Measurements from ENCODE around the gene CTSC. TPM values are rescaled to one million over a fixed set of nuclear protein-coding genes. Genes with fewer than 3 reads are reported as not detected.

CTSC gene
- total RNA-seq, 1 experiment from 2014 or later = 103 TPM

- ChIA-PET CTCF (interaction anchor here (0.7 kb wide), 1 partner anchor 1134 kb away, joined by 4 read pairs; no protein-coding TSS in a partner anchor), POLR2A (interaction anchor here (2.2 to 4.4 kb wide), 2 partner anchors 10 to 19 kb away, joined by 9 to 28 read pairs; partner anchors contain the start of gene CTSC)
- TF ChIP-seq, protein P1, sequence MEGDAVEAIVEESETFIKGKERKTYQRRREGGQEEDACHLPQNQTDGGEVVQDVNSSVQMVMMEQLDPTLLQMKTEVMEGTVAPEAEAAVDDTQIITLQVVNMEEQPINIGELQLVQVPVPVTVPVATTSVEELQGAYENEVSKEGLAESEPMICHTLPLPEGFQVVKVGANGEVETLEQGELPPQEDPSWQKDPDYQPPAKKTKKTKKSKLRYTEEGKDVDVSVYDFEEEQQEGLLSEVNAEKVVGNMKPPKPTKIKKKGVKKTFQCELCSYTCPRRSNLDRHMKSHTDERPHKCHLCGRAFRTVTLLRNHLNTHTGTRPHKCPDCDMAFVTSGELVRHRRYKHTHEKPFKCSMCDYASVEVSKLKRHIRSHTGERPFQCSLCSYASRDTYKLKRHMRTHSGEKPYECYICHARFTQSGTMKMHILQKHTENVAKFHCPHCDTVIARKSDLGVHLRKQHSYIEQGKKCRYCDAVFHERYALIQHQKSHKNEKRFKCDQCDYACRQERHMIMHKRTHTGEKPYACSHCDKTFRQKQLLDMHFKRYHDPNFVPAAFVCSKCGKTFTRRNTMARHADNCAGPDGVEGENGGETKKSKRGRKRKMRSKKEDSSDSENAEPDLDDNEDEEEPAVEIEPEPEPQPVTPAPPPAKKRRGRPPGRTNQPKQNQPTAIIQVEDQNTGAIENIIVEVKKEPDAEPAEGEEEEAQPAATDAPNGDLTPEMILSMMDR (IDR thresholded peaks at IDR 0.05; ENCODE audit: unreplicated experiment) = no peak
- Mint-ChIP-seq H3K4me1 (ENCODE audit: insufficient read depth, unreplicated experiment) (peaks cover 31% of the 10 kb centered on the region), H3K36me3 (ENCODE audit: insufficient read depth, unreplicated experiment) (no peaks in the 10 kb centered on the region), H3K4me3 (ENCODE audit: unreplicated experiment) (no peak overlapping the region), H3K9me3 (ENCODE audit: unreplicated experiment) (no peaks in the 10 kb centered on the region), H3K27me3 (ENCODE audit: insufficient read depth, unreplicated experiment) (no peaks in the 10 kb centered on the region), H3K27ac (ENCODE audit: low read depth, unreplicated experiment) (no peak overlapping the region)
- intact Hi-C loops (cut with micrococcal nuclease) = no loop called here
- no peak for DNase-seq (ENCODE audit: unreplicated experiment)
- no TSS peak for BruUV-seq (replicated peaks)
Measured at GRCh38 chr11:88318017-88318416, 19.5 kb downstream of the CTSC start.

DNA sequence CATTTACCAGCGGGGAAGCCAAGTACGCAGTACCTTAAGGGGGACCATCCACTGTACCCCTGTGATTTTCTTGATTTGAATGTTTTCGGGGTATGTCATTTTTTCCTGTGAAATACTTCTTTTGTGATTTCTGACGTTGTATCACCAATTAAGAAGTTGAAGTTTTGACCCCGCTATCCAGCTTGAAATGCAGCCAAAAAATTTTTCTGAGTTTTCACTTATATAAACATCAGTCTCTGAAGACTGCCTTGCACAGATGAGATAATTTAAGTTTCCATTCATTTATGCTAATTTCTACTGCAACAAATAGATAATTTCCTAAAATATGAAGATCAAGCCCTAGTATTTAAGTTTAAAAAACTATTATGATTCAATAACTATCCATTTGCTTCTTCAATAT, 20.0 kb downstream of the CTSC start:
- POLR2A ChIA-PET = interaction anchor here (1.2 to 4.4 kb wide), 4 partner anchors 8 to 20 kb away, joined by 4 to 28 read pairs (median 7); partner anchors contain the start of gene CTSC
- no peaks in the 10 kb centered on the region for H3K9me3 Mint-ChIP-seq (ENCODE audit: unreplicated experiment)
- intact Hi-C loops (cut with micrococcal nuclease) = no loop called here
- peaks cover 31% of the 10 kb centered on the region for H3K4me1 Mint-ChIP-seq (ENCODE audit: insufficient read depth, unreplicated experiment)
- no peak for DNase-seq (ENCODE audit: unreplicated experiment)
- no peak overlapping the region for H3K4me3 Mint-ChIP-seq (ENCODE audit: unreplicated experiment)
- CTCF ChIA-PET = no interaction called here
- H3K27ac Mint-ChIP-seq (ENCODE audit: low read depth, unreplicated experiment) = no peak overlapping the region
- TF ChIP-seq, protein P1 (IDR thresholded peaks at IDR 0.05; ENCODE audit: unreplicated experiment) = no peak
- no peaks in the 10 kb centered on the region for H3K36me3 Mint-ChIP-seq (ENCODE audit: insufficient read depth, unreplicated experiment)
- BruUV-seq (replicated peaks) = no TSS peak
- H3K27me3 Mint-ChIP-seq (ENCODE audit: insufficient read depth, unreplicated experiment) = no peaks in the 10 kb centered on the region

DNA sequence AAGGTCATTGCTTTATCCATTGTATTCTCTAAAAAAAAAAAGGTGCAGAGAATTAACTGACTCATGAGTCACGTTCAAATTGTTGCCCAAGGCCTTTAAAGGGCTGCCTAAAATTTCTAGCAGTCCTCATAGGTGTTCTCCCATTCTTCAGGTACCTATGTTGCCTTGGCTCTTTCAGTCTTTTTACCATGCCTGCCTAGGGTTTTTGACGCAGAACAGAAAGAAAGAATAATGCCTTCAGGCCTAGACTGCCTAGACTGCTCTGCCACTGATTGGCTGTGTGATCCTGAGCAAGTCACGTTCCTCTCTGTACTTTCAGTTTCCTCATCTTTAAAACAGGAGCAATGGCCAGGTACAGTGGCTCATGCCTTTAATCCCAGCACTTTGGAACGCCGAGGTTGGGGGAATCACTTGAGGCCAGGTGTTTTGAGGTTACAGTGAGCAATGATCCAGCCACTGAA, 21.5 kb downstream of the CTSC start:
- DNase-seq (ENCODE audit: unreplicated experiment) = peak; percentile 74
- no peaks in the 10 kb centered on the region for H3K9me3 Mint-ChIP-seq (ENCODE audit: unreplicated experiment)
- ChIA-PET POLR2A (interaction anchor here (1.6 to 2.2 kb wide), 2 partner anchors 12 to 18 kb away, joined by 5 to 9 read pairs; no protein-coding TSS in a partner anchor), CTCF (interaction anchor here (0.6 kb wide), 2 partner anchors 7 to 235 kb away, joined by 3 read pairs; no protein-coding TSS in a partner anchor)
- peaks cover 31% of the 10 kb centered on the region for H3K4me1 Mint-ChIP-seq (ENCODE audit: insufficient read depth, unreplicated experiment)
- TF ChIP-seq, protein P1 (IDR thresholded peaks at IDR 0.05; ENCODE audit: unreplicated experiment) = no peak
- no peaks in the 10 kb centered on the region for H3K27me3 Mint-ChIP-seq (ENCODE audit: insufficient read depth, unreplicated experiment)
- intact Hi-C loops (cut with micrococcal nuclease) = no loop called here
- H3K36me3 Mint-ChIP-seq (ENCODE audit: insufficient read depth, unreplicated experiment) = no peaks in the 10 kb centered on the region
- BruUV-seq (replicated peaks) = no TSS peak
- peak overlapping the region; percentile 60 for H3K4me3 Mint-ChIP-seq (ENCODE audit: unreplicated experiment)
- H3K27ac Mint-ChIP-seq (ENCODE audit: low read depth, unreplicated experiment) = peak overlapping the region; percentile 85

- Mint-ChIP-seq H3K27ac (ENCODE audit: low read depth, unreplicated experiment) (peak overlapping the region; percentile 85), H3K9me3 (ENCODE audit: unreplicated experiment) (no peaks in the 10 kb centered on the region), H3K36me3 (ENCODE audit: insufficient read depth, unreplicated experiment) (no peaks in the 10 kb centered on the region), H3K4me1 (ENCODE audit: insufficient read depth, unreplicated experiment) (peaks cover 26% of the 10 kb centered on the region), H3K27me3 (ENCODE audit: insufficient read depth, unreplicated experiment) (no peaks in the 10 kb centered on the region), H3K4me3 (ENCODE audit: unreplicated experiment) (no peak overlapping the region)
- intact Hi-C loops (cut with micrococcal nuclease) = no loop called here
- ChIA-PET CTCF (interaction anchor here (1.0 kb wide), 1 partner anchor 27 kb away, joined by 3 read pairs; no protein-coding TSS in a partner anchor), POLR2A (interaction anchor here (1.1 to 1.5 kb wide), 2 partner anchors 23 to 136 kb away, joined by 3 read pairs; partner anchors contain the start of gene CTSC)
- TF ChIP-seq, protein P1 (IDR thresholded peaks at IDR 0.05; ENCODE audit: unreplicated experiment) = no peak
- no TSS peak for BruUV-seq (replicated peaks)
- no peak for DNase-seq (ENCODE audit: unreplicated experiment)
Measured at GRCh38 chr11:88315015-88315414, 22.5 kb downstream of the CTSC start.

Measured in MCF 10A (cell line).